Measurements from ENCODE around the gene FNDC3B.

The FNDC3B gene

DNA sequence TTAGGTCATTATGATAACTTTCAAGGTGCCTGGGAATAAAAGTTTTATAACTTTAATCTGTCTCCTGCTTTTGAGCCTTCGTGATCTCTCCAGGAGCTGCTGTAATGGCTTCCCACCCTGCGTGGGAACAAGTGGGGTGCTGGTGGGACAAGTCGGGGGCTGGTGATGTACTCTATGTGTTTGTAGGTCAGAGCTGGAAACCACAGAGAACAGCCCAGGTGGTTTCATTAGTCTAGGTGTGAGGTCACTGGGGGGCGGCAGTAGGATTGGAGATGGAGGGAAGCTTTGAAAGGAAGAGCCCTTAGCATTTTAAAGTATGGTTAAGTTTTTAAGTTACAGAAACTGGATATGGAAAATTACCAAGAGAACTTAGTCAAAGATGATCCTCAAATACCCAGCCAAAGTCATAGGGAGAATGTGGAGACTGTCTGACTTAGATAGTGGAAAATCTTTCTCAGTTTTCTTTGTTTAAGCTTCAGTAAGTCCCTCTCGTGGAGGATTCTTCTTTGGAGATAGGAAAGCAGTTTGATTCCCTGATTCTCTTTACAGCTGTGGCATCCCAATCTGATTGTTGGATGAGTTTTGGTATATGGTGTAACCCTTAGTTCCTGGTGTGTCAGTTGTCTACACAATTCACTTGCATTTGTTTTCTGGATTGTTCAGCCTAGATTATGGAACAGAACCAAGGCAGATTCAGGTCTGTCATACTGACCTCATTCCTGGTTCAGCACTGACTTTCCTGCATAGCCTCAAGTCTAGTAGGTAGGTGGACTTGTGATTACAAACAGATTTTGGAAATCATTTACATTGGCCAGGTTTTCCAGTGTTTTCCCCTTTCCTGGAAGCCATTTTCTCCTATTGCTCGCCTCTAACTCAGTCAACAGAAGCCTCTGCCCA is 115.6 kb downstream of the FNDC3B start:
- no peak for DNase-seq

GRCh38 chr3:172155897-172156585 is 116.7 kb downstream of the FNDC3B start:
- no peak for DNase-seq

- no peak for DNase-seq
These were observed 117.2 kb downstream of the FNDC3B start for GRCh38 chr3:172156586-172156955.

- no peak for DNase-seq
These were observed 118.3 kb downstream of the FNDC3B start for GRCh38 chr3:172157564-172158258.

DNA sequence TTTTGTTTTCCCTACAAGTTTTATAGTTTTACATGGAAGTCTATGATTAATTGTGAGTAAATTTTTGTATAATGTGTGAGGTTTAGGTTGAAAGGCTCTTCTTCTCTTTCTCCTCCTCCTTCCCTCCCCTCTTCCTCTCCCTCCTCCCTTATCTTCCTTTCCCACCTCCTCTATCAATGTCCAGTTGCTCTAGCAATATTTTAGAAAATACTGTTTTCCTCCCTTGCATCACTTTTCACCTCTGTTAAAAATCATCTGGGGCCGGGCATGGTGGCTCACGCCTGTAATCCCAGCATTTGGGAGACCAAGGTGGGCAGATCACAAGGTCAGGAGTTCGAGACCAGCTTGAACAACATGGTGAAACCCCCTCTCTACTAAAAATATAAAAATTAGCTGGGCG is 119.4 kb downstream of the FNDC3B start:
- no peak for DNase-seq

GRCh38 chr3:172159376-172159775 is 120.0 kb downstream of the FNDC3B start:
- no peak for DNase-seq

- no peak for DNase-seq
These were observed 120.7 kb downstream of the FNDC3B start for GRCh38 chr3:172159962-172160538.

GRCh38 chr3:172161133-172161789 is 121.9 kb downstream of the FNDC3B start:
- DNase-seq: no peak

- DNase-seq: no peak
These were observed 122.6 kb downstream of the FNDC3B start for GRCh38 chr3:172161959-172162358.

- no peak for DNase-seq
These were observed 123.9 kb downstream of the FNDC3B start for GRCh38 chr3:172163320-172163719.

- DNase-seq: no peak
These were observed 125.4 kb downstream of the FNDC3B start for GRCh38 chr3:172164620-172165362.

DNA sequence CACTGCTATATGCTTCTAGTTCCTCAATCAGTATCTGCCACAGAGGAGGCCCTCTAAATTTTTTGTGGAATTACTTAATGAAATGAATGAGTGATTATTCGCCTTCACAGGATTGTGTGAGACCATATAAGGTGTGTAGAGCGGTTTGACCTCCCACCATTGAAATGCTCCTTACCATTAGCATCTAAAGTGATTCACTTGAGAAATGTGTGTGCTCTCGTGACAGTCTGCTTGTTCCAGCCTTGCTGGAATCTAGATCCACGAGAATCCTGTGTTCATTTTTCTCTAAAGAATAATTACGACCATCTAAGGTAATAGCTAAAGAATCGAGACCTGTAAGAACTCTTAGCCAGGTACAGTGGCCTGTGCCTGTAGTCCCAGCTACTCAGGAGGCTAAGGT is 126.9 kb downstream of the FNDC3B start:
- DNase-seq: no peak

GRCh38 chr3:172166890-172167289 is 127.5 kb downstream of the FNDC3B start:
- no peak for DNase-seq

DNA sequence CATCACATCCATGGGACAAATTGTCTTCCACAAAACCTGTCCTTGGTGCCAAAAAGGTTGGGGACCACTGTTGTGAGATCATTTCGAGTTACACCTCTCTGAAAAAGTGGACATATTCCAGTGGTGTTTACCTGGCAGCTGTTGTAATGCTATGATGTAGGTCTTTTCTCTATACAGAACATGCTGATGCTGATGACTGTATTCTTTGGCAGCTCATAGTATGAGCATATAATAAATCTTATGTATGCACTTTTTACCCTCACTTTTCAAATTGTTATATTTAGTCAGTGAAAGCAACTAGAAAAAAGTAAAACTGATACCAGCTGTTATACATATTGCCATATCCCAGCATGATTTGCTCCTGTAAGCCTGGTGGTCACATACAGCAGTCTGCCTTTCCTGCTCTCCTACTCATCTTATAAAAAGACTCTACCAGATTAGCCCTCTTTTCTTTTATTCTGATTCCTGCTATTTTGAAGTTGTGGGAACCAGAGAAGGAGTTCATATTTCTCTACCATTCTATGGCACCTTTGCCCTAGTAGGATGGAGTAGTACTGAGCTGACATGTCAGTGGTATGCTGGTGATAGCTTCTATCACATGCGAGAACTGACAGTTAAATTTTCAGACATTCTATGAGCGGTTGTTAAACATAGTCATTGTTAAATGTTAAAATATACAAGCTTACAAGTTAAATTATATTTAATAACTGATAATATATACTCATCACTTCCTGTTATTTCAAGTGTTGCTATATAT is 128.7 kb downstream of the FNDC3B start:
- no peak for DNase-seq

DNA sequence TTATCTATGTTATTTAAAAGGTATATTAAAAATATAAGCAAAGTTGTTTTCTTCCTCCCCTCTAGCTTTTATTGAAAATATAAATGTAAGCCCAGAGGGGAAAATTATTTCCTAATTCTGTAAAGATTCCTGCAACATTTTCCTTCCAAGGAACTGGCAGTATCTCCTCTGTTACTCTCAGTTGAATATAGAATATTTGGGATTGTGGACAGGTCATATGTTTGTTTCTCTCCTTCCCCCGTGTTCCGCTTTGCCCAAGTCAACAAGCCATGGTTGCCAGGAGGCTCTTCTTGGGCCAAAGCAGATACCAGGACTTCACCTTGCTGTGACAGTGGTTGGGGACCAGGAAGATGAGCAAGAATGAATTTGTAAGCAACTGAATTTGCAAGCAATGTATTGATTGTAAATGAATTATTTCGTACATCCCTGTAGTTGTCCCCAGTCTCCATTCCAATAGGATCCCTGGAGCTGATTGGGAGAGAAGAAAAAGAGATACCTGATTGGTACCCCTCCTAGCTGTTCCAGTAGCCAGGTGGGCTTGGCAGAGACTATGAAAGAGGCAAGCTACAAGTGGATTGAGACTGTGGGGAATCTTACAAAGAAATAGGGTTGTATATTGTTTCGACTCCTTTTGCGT is 130.8 kb downstream of the FNDC3B start:
- DNase-seq: no peak

- DNase-seq: no peak
These were observed 131.5 kb downstream of the FNDC3B start for GRCh38 chr3:172170841-172171240.

DNA sequence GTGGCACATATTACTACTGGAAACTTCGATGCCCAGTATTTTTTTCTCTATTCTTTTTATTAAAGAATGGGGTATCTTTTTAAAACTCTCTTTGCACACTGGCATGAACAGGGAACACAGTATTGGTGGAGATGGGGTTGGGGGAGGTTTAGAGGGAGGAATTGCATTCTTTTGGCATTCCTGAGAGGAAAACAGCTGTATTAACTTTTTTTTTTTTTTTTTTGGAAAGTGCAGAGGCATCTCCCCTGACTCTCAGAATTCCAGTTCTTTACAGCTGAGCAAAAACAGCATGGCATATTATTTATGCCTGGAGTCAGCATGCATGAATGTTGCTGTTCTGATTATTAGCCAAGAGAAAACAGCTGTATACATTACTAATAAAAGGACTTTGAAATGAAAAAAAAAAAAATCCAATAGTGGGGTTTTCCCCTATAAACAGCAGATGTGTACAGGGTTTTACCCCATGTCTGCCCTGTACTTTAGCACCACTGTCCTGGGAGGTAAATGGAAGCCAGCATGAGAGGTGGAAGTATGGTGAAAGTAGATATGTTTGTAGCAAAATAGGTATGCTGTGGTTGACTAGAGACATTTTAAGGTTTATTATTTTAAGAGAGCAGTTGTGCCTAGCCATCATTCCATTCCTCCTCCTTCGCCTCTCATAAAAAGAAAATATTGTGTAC is 132.2 kb downstream of the FNDC3B start:
- DNase-seq: no peak

DNA sequence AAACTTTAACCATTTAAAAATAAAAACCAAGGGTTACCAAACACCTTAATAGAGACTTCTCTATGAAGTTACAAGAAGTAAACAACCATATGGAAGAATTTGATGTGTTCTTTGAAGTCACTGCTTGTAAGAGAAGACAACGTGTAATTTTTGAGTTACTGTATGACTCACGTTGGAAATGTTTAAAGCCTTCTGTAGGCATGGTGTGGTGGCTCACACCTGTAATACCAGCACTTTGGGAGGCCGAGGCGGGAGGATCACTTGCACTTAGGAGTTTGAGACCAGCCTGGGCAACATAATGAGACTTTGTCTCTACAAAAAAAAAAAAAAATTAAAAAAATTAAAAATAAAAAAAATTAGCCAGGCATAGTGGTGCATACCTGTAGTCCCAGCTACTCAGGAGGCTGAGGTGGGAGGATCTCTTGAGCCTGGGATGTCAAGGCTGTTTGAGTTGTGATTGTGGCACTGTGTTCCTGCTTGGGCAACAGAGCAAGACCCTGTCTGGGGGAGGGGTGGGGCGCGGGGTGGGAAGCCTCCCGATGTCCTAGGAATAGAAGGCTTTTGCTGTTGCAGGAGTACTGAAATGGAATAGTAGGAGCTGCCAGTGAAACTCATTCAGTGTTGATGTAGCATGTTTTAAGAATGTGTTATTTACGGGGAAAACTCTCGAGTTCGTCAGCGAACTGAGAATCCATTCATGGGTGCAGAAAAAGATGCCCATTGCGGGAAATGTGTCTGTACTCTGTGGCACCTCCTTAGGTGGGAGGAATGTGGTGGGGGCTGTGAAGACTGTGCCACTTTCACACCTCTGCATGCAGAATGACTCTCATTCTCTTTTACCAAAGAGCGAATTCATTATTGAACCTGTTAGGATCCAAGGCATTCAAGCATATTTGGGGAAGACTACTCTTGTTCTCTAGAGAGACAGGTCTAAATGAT is 134.2 kb downstream of the FNDC3B start:
- no peak for DNase-seq
